ACC112 (cell line): ENCODE measurements around the gene B4GALT6.

ENCODE experiments used
- H2AFZ ChIP-seq: fragments of 200-600 bp; sonication (generic); one replicate; pipeline ENCODE4 v1.6.0; 2017; ENCODE audit warnings: antibody characterized with exemption, low read length; ENCODE audit not compliant: unreplicated experiment
- H3K27ac ChIP-seq: fragments of 200-600 bp; sonication (generic); 2 replicates; pipeline ENCODE4 v1.5.1; 2014; ENCODE audit warnings: low read depth, mild to moderate bottlenecking, antibody characterized with exemption, low read length, moderate library complexity
- H3K27me3 ChIP-seq: fragments of 200-600 bp; sonication (generic); 2 replicates; pipeline ENCODE4 v1.6.1; 2014; ENCODE audit warnings: mild to moderate bottlenecking, antibody characterized with exemption, low read length, moderate library complexity, mixed read lengths; ENCODE audit not compliant: insufficient read depth
- H3K36me3 ChIP-seq: fragments of 200-600 bp; sonication (generic); 2 replicates; pipeline ENCODE4 v1.6.1; 2016; ENCODE audit warnings: mild to moderate bottlenecking, antibody characterized with exemption, low read length, moderate library complexity, mixed read lengths; ENCODE audit not compliant: insufficient read depth
- H3K4me1 ChIP-seq: fragments of 200-600 bp; sonication (generic); one replicate; pipeline ENCODE4 v1.6.1; 2016; ENCODE audit warnings: low read length, mixed read lengths; ENCODE audit not compliant: insufficient read depth, unreplicated experiment, control insufficient read depth
- H3K4me3 ChIP-seq: fragments of 200-600 bp; sonication (generic); 2 replicates; pipeline ENCODE4 v1.5.1; 2014; ENCODE audit warnings: mild to moderate bottlenecking, low read depth, low read length
- H3K79me2 ChIP-seq: fragments of 200-600 bp; sonication (generic); one replicate; pipeline ENCODE4 v1.6.0; 2016; ENCODE audit warnings: low read length; ENCODE audit not compliant: control insufficient read depth, unreplicated experiment, insufficient read depth

The B4GALT6 gene

GRCh38 chr18:31679133-31679742, 5.1 kb downstream of the B4GALT6 start:
- Histone ChIP-seq H3K79me2 (peaks cover 6% of the 10 kb centered on the region), H3K27ac (peak overlapping the region; percentile 91), H2AFZ (peak overlapping the region; percentile 23), H3K27me3 (no peaks in the 10 kb centered on the region), H3K4me3 (peak overlapping the region; percentile 24; the same call in 1 of the 2 replicates), H3K36me3 (no peaks in the 10 kb centered on the region), H3K4me1 (peaks cover 30% of the 10 kb centered on the region)

GRCh38 chr18:31678425-31678824, 6.0 kb downstream of the B4GALT6 start:
- Histone ChIP-seq H2AFZ (no peak overlapping the region), H3K4me1 (peaks cover 30% of the 10 kb centered on the region), H3K36me3 (no peaks in the 10 kb centered on the region), H3K27me3 (no peaks in the 10 kb centered on the region), H3K4me3 (no peak overlapping the region), H3K27ac (peak overlapping the region; percentile 91), H3K79me2 (peaks cover 6% of the 10 kb centered on the region)

DNA sequence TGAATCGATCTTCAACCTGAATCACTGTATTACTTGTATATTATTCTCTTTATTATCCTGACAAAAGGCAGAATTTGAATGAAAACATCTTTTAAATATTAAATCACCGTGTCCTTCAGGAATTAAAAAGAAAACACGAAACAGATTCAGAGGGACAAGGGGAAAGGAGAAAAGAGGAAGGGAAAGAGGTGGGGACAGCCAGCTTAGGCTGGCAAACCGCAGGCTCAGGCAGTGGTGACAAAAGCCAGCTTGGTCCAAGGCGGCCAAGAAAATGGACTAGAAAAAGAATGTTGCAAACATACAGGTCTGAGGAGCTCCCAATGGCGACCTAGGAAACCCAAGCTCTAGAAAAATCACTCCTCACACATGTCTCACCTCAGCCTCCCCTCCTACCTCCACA, 6.8 kb downstream of the B4GALT6 start:
- Histone ChIP-seq H3K79me2 (peaks cover 6% of the 10 kb centered on the region), H3K27ac (no peak overlapping the region), H3K36me3 (no peaks in the 10 kb centered on the region), H2AFZ (no peak overlapping the region), H3K4me3 (no peak overlapping the region), H3K4me1 (peaks cover 30% of the 10 kb centered on the region), H3K27me3 (no peaks in the 10 kb centered on the region)

GRCh38 chr18:31675404-31675803, 9.0 kb downstream of the B4GALT6 start:
- no peaks in the 10 kb centered on the region for H3K36me3 ChIP-seq
- no peak overlapping the region for H3K4me3 ChIP-seq
- no peaks in the 10 kb centered on the region for H3K27me3 ChIP-seq
- peaks cover 26% of the 10 kb centered on the region for H3K4me1 ChIP-seq
- H2AFZ ChIP-seq, result no peak overlapping the region
- peaks cover 6% of the 10 kb centered on the region for H3K79me2 ChIP-seq
- H3K27ac ChIP-seq, result no peak overlapping the region

DNA sequence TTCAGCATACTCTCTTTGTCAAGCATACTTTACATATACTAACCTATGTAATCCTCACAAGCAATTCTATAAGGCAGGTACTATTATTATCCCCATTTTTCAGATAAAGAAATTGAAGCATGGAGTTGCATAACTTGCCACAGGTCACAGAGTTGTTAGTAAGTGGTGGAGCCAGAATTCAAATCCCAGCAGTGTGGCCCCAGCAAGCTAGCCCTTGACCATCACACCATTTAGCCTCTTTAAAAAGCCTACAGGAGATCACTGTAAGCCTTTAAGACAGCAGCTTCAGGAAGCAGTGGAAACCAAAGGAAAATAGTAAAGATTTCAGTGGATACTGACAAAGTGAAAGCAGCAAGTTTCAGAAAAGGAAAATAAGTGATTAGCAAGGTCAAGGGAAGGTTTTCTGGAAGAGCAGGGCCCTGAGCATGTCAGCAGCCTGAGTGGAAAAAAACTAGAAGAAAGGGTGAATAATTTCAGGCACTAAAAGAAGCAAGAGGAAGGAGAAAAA, 11.7 kb downstream of the B4GALT6 start:
- H2AFZ ChIP-seq, result no peak overlapping the region
- H3K27ac ChIP-seq, result no peak overlapping the region
- H3K4me3 ChIP-seq, result no peak overlapping the region

GRCh38 chr18:31671951-31672350, 12.4 kb downstream of the B4GALT6 start:
- Histone ChIP-seq H2AFZ (no peak overlapping the region), H3K79me2 (no peaks in the 10 kb centered on the region), H3K4me3 (no peak overlapping the region), H3K36me3 (no peaks in the 10 kb centered on the region), H3K4me1 (peaks cover 2% of the 10 kb centered on the region), H3K27ac (no peak overlapping the region), H3K27me3 (no peaks in the 10 kb centered on the region)

More for the DNA sequence above, 11.7 kb downstream of the B4GALT6 start:
- Histone ChIP-seq H3K36me3 (no peaks in the 10 kb centered on the region), H3K4me1 (no peaks in the 10 kb centered on the region), H3K79me2 (no peaks in the 10 kb centered on the region), H3K27me3 (no peaks in the 10 kb centered on the region)

GRCh38 chr18:31669541-31669940, 14.8 kb downstream of the B4GALT6 start:
- no peak overlapping the region for H3K27ac ChIP-seq
- peaks cover 2% of the 10 kb centered on the region for H3K4me1 ChIP-seq
- H2AFZ ChIP-seq, result no peak overlapping the region
- H3K79me2 ChIP-seq, result no peaks in the 10 kb centered on the region
- no peaks in the 10 kb centered on the region for H3K27me3 ChIP-seq
- no peaks in the 10 kb centered on the region for H3K36me3 ChIP-seq
- H3K4me3 ChIP-seq, result no peak overlapping the region

DNA sequence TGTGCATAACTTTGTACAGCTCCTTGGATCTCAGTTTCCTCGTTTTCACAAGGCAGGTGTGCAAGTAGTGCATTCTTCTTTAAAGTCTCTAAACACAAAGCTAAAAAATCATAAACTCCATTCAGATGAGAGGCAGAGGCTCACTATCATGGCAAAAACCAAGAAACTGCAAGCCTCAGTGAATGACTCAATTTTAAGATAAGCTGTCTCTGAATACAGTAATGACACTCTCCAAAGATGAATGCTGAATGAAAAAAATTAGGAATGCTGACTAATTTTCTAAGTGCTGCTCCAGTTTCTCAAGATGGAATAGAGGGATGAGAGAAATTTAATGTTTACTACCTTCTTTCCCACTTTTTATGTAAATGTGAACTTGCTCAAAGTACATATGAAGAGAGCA, 17.2 kb downstream of the B4GALT6 start:
- H3K79me2 ChIP-seq, result no peaks in the 10 kb centered on the region

GRCh38 chr18:31666055-31666454, 18.3 kb downstream of the B4GALT6 start:
- H3K79me2 ChIP-seq, result no peaks in the 10 kb centered on the region
- no peak overlapping the region for H3K27ac ChIP-seq

More for the DNA sequence above, 17.2 kb downstream of the B4GALT6 start:
- no peaks in the 10 kb centered on the region for H3K27me3 ChIP-seq
- H2AFZ ChIP-seq, result no peak overlapping the region
- no peak overlapping the region for H3K4me3 ChIP-seq
- peaks cover 4% of the 10 kb centered on the region for H3K4me1 ChIP-seq
- H3K27ac ChIP-seq, result no peak overlapping the region
- H3K36me3 ChIP-seq, result no peaks in the 10 kb centered on the region

DNA sequence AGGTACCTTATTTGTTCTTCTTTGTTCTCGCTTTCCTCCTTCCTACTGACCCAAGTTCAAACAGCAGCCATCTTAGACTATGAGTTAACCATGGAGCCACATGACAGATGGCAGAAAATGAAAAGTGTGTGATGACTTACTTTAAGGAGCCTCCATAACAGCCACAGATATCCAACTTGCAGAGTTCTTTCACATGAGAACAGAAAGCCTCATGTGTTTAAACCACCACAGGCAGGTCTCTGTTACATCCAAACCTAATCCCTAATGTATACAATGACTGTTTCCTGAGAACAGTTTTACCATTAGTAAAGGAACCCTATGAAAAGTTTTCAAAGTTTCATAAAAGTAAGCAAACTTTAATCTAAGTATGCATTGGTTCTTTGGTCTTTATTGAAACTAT, 20.3 kb downstream of the B4GALT6 start:
- Histone ChIP-seq H3K79me2 (no peaks in the 10 kb centered on the region), H3K4me3 (no peak overlapping the region), H3K36me3 (no peaks in the 10 kb centered on the region), H3K4me1 (peaks cover 6% of the 10 kb centered on the region), H3K27ac (no peak overlapping the region), H2AFZ (no peak overlapping the region), H3K27me3 (no peaks in the 10 kb centered on the region)

More at GRCh38 chr18:31666055-31666454, 18.3 kb downstream of the B4GALT6 start:
- H2AFZ ChIP-seq, result no peak overlapping the region
- peaks cover 6% of the 10 kb centered on the region for H3K4me1 ChIP-seq
- H3K36me3 ChIP-seq, result no peaks in the 10 kb centered on the region
- H3K27me3 ChIP-seq, result no peaks in the 10 kb centered on the region
- H3K4me3 ChIP-seq, result no peak overlapping the region

DNA sequence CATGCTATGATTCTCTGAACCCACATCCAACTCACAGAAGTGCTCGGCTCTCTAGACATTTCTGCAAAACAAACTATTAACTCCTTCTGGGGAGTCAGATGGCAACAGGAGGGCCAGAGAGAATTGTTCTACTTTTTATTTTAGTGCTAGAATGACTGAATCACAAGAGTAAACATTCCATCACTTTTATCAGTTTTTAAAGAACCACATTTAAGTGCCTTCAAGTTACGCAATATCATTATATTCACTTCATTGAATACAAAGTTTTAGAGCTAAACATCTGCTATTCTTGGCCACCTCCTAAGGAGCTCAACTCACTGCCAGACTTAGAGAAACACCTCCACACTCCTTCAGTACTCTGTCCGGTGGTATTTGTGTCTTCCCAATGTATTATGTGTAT, 22.4 kb downstream of the B4GALT6 start:
- Histone ChIP-seq H3K4me1 (peaks cover 4% of the 10 kb centered on the region), H3K27me3 (no peaks in the 10 kb centered on the region), H3K4me3 (no peak overlapping the region), H3K79me2 (no peaks in the 10 kb centered on the region), H3K27ac (no peak overlapping the region), H2AFZ (no peak overlapping the region), H3K36me3 (no peaks in the 10 kb centered on the region)
